Raji (cell line): ENCODE results near the gene SHOX.

Experiments
- POLR2A ChIP-seq: IDR thresholded peaks from 2 replicates; pipeline ENCODE4 v1.6.1; 2011; ENCODE audit warnings: low read depth, low read length, control low read depth; ENCODE audit not compliant: insufficient read depth

SHOX gene

DNA sequence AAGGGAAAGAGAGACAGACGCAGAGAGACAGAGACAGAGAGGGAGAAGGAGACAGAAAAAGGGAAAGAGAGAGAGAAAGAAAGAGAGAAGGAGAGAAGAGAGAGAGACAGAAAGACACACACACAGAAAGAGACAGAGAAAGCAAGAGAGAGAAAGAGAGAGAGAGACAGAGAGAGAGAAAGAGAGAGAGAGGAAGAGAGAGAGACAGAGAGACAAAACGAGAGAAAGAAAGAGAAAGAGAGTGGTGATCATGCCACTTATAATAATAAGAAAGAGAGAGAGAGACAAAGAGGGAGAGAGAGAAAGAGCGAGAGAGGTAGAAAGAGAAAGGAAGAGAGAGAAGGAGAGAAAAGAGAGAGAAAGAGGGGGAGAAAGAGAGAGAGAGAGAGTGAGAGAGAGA, 51.4 kb downstream of the SHOX start:
- TF ChIP-seq POLR2A = no peak

DNA sequence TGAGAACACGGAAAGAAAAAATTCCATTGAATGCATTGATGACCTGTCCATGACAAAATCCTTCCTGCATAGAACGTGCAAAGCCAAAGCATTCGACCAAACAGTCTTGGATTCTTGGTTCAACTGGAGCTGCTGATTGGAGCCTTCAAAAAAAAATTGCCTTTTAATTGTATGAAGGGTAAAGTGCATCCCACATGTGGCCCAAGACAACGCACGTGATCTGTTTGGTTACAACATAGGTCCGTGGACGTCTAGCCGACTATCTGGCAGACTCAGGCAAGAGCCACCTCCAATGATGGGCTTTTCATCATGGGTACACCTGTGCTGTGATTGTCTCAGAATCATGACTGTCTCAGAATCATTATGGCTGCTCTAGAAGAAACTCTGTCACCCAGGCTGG, 52.3 kb downstream of the SHOX start:
- TF ChIP-seq POLR2A = no peak

DNA sequence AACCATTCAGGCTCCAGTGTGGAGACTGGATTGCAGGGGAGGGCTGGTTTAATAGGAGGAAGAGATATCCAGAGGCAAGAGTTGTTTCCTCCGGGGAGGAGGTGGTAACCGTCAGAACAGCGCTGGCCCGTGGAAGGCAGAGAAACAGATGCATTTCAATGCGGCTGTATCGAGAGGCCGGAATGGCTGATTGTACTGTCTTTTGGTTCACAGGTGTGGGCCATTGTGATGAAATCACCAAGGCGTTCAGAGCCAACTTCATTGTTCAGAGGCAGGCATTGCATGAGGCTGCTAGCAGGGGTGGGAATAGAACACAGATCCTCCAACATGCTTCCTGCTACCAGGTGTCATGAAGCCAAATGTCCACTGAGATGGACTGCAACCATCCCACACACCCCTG, 53.0 kb downstream of the SHOX start:
- TF ChIP-seq POLR2A = no peak

DNA sequence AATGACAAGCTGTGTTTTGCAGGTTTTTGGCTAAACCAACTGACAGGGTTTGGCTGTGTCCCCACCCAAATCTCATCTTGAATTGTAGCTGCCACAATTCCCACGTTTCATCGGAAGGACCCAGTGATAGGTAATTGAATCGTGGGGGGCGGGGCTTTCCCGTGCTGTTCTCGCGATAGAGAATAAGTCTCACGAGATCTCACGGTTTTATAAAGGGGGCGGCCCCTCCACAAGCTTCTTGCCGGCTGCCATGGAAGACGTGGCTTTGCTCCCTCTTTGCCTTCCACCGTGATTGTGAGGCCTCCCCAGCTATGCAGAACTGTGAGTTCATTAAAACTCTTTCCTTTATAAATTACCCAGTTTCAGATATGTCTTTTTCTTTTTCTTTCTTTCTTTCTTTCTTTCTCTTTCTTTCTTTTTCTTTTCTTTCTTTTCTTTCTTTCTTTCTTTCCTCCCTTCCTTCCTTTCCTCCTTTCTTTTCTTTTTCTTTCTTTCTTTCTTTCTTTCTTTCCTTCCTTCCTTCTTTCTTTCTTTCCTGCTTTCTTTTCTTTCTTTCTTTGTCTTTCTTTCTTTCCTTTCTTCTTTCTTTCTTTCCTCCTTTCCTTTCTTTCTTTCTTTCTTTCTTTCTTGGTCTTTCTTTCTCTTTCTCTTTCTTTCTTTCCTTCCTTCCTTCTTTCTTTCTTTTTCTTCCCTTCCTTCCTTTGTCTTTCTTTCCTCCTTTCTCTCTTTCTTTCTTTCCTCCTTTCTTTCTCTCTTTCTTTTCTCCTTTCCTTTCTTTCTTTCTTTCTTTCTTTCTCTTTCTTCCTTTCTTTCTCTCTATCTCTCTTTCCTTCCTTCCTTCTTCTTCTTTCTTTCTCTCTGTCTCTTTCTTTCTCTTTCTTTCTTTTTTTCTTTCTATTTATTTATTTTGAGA, 54.8 kb downstream of the SHOX start:
- no peak for TF ChIP-seq POLR2A

DNA sequence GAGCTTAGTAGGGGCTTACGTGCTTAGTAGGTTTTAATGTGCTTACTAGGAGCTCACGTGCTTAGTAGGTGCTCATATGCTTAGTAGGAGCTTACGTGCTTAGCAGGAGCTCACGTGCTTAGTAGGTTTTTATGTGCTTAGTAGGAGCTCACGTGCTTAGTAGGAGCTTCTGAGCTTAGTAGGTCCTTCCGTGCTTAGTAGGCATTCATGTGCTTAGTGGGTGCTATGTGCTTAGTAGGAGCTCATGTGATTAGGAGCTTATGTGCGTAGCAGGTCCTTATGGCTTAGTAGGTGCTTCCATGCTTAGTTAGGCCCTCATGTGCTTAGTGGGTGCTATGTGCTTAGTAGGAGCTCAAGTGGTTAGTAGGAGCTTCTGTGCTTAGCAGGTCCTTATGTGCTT, 59.4 kb downstream of the SHOX start:
- no peak for TF ChIP-seq POLR2A

DNA sequence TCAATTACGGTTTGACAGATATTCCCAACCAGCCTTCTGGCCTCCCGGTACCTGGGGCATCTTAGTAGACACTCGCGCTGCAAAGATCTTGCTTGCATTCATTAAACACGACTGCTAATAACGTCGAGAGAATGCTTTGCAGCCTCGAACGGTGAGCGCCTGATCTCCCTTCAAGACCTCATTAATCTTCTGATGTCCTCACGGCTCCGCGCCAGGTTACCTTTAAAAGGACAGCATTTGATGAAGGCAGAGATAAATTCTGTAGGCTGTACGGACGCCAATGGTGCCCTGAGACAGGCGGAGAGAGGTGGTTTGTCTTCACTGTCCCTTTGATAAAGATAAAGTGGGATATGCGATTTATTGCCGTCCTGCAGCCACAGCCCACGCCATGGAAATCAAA, 64.2 kb downstream of the SHOX start:
- TF ChIP-seq POLR2A = no peak

DNA sequence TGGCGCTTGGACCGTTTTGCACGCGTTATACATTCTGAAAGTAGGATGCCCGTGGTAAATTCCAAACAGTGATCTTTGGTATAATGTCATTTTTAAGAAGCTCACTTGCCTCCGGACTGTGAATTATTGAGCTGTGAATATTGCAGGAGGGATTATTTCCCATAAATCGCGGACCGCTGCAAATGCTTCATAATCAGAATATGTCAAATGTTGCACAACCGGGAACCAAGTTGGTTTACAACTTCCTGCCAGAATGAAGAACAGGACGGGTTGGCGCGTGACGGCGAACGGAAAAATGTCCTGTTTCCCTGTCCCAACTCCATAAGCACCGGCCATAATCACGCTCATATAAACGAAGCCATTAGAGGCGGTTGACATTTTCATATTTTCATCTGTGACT, 67.6 kb downstream of the SHOX start:
- TF ChIP-seq POLR2A = no peak

DNA sequence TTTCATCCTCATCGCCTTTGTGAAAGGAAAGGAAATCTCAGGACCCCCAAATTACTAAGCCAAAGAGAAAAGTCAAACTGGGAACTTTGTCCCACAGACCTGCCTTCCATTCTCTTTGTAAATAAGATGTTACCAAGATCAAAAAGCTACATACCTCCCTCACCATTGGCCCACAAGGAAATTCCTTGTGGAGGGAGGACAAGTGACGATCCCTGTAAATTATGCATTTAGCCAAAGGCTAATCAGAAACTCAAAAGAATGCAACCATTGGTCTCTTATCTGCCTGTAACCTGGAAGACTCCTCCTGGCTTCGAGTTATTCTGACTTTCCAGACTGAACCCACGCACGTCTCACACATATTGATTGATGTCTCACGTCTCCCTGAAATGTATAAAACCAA, 70.3 kb downstream of the SHOX start:
- TF ChIP-seq POLR2A = no peak

DNA sequence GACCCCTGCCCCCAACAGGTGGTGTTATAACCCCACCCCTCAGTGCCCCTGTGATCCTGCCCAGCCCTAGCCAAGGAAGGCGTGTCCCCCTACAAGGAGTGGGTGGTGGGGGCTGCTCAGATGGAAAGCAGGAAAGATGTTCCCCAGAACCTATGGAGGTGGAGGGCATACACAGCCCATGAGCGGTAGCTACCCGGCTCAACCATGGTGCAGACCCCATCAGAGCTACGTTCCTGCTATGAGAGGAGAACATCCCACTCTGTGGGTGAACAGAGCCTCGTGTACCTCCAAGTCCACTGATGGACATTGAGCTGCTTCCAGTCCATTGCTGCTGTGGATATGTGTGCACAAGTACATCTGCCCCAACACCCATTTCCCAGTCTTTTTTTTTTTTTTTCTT, 71.1 kb downstream of the SHOX start:
- no peak for TF ChIP-seq POLR2A

DNA sequence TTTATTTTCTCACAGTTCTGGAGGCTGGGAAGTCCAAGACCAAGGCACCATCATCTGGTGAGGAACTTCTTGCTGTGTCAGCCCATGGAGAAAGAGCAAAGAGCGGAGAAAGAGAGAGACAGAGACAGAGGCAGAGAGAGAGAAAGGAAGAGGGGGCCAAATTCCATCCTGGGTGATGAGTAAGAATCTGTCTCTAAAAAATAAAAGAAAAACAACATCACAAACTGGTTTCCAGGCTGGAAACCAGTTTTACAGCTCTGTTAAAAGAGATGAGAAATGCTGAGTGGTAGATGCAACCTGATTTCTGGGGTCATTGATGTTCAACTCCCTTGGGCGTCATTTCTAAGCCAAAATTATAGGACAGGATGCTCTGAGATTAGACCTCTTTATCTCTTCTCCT, 72.9 kb downstream of the SHOX start:
- TF ChIP-seq POLR2A = no peak

DNA sequence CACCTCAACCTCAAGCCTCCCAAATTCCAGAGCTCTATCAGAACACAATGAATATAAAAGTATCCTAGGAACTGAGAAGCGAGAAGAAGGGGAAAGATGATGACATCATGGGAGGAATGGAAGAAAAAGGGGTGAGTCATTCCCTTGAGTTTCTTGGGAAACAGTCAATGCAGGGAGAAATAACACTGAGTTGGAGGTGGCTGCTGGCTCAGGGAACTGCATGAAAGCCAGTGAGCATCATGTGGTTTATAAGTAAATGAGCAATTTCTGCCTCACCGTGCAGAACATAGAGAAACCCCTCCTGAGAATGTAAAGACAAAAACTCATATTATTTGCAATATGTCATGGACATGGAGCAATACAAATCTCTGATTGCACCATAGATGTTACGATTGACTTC, 73.3 kb downstream of the SHOX start:
- TF ChIP-seq POLR2A = no peak
